ENCODE measurements around the gene EFHD2.
"Not testable (repeated sequence)": the region's sequence is repeated elsewhere in the genome, so short reads cannot be mapped to it uniquely, and the experiment has no call there.

EFHD2 gene

GRCh38 chr1:15388201-15388880 is 21.3 kb upstream of the EFHD2 start:
- no peak for TF ChIP-seq CTCF (IDR thresholded peaks at IDR 0.05; ENCODE audit: borderline replicate concordance, control extremely low read depth, extremely low read depth, insufficient read depth, missing control alignments)
- in situ Hi-C loops (cut with MboI; ENCODE audit: low sequenced_read_pairs, unreplicated experiment) = no loop called here
- DNase-seq (ENCODE audit: low spot score) = no peak

- DNase-seq (ENCODE audit: low spot score); in situ Hi-C loops (cut with MboI; ENCODE audit: low sequenced_read_pairs, unreplicated experiment): not testable (repeated sequence)
These were observed 19.9 kb upstream of the EFHD2 start for GRCh38 chr1:15389828-15390227.

GRCh38 chr1:15390667-15391066 is 19.0 kb upstream of the EFHD2 start:
- no peak for DNase-seq (ENCODE audit: low spot score)
- in situ Hi-C loops (cut with MboI; ENCODE audit: low sequenced_read_pairs, unreplicated experiment) = no loop called here
- TF ChIP-seq CTCF (IDR thresholded peaks at IDR 0.05; ENCODE audit: borderline replicate concordance, control extremely low read depth, extremely low read depth, insufficient read depth, missing control alignments) = no peak

GRCh38 chr1:15391366-15391765 is 18.3 kb upstream of the EFHD2 start:
- no peak for DNase-seq (ENCODE audit: low spot score)
- TF ChIP-seq CTCF (IDR thresholded peaks at IDR 0.05; ENCODE audit: borderline replicate concordance, control extremely low read depth, extremely low read depth, insufficient read depth, missing control alignments) = no peak
- in situ Hi-C loops (cut with MboI; ENCODE audit: low sequenced_read_pairs, unreplicated experiment) = no loop called here

GRCh38 chr1:15393475-15394257 is 16.0 kb upstream of the EFHD2 start:
- no peak for TF ChIP-seq CTCF (IDR thresholded peaks at IDR 0.05; ENCODE audit: borderline replicate concordance, control extremely low read depth, extremely low read depth, insufficient read depth, missing control alignments)
- in situ Hi-C loops (cut with MboI; ENCODE audit: low sequenced_read_pairs, unreplicated experiment) = no loop called here
- DNase-seq (ENCODE audit: low spot score) = no peak

- no peak for TF ChIP-seq CTCF (IDR thresholded peaks at IDR 0.05; ENCODE audit: borderline replicate concordance, control extremely low read depth, extremely low read depth, insufficient read depth, missing control alignments)
- no peak for DNase-seq (ENCODE audit: low spot score)
- in situ Hi-C loops (cut with MboI; ENCODE audit: low sequenced_read_pairs, unreplicated experiment) = no loop called here
These were observed 15.4 kb upstream of the EFHD2 start for GRCh38 chr1:15394258-15394690.

- in situ Hi-C loops (cut with MboI; ENCODE audit: low sequenced_read_pairs, unreplicated experiment) = no loop called here
- DNase-seq (ENCODE audit: low spot score) = no peak
- no peak for TF ChIP-seq CTCF (IDR thresholded peaks at IDR 0.05; ENCODE audit: borderline replicate concordance, control extremely low read depth, extremely low read depth, insufficient read depth, missing control alignments)
These were observed 12.5 kb upstream of the EFHD2 start for GRCh38 chr1:15397236-15397635.
